ENCODE measurements around the gene CAP1. TPM values are rescaled to one million over a fixed set of nuclear protein-coding genes. Genes with fewer than 3 reads are reported as not detected.

The CAP1 gene
- total RNA-seq, 1 donor from 2014 or later: 79.3 TPM

GRCh38 chr1:40110389-40110788 is 69.9 kb downstream of the CAP1 start:
- H3K27ac ChIP-seq (ENCODE audit: low read depth, low read length): no peak overlapping the region
- no peaks in the 10 kb centered on the region for H3K36me3 ChIP-seq (ENCODE audit: control insufficient read depth in 3 of 3, insufficient read depth in 3 of 3, low read length in 3 of 3)
- no peak overlapping the region for H3K9ac ChIP-seq (ENCODE audit: low read depth in 1 of 3, low read length in 3 of 3)
- H3K9me3 ChIP-seq (ENCODE audit: control insufficient read depth in 3 of 3, low read length in 3 of 3): peaks cover 0 to 3% (median 0%) of the 10 kb centered on the region in 3 donors
- no peaks in the 10 kb centered on the region for H3K4me1 ChIP-seq (ENCODE audit: control insufficient read depth in 3 of 3, insufficient read depth in 3 of 3, low read length in 3 of 3)
- no peak overlapping the region for H3K4me3 ChIP-seq (ENCODE audit: low read length in 3 of 3)
- peaks cover 0 to 8% (median 0%) of the 10 kb centered on the region in 3 donors for H3K27me3 ChIP-seq (ENCODE audit: control insufficient read depth in 3 of 3, insufficient read depth in 3 of 3, low read length in 3 of 3)

- Histone ChIP-seq H3K27ac (ENCODE audit: low read depth, low read length) (no peak overlapping the region), H3K36me3 (ENCODE audit: control insufficient read depth in 3 of 3, insufficient read depth in 3 of 3, low read length in 3 of 3) (no peaks in the 10 kb centered on the region), H3K9ac (ENCODE audit: low read depth in 1 of 3, low read length in 3 of 3) (no peak overlapping the region), H3K27me3 (ENCODE audit: control insufficient read depth in 3 of 3, insufficient read depth in 3 of 3, low read length in 3 of 3) (peaks cover 3 to 14% (median 4%) of the 10 kb centered on the region in 3 donors), H3K4me3 (ENCODE audit: low read length in 3 of 3) (no peak overlapping the region), H3K9me3 (ENCODE audit: control insufficient read depth in 3 of 3, low read length in 3 of 3) (peaks cover 0 to 3% (median 0%) of the 10 kb centered on the region in 3 donors), H3K4me1 (ENCODE audit: control insufficient read depth in 3 of 3, insufficient read depth in 3 of 3, low read length in 3 of 3) (no peaks in the 10 kb centered on the region)
Measured at GRCh38 chr1:40114400-40114799, 73.9 kb downstream of the CAP1 start.

GRCh38 chr1:40120128-40120527 is 79.6 kb downstream of the CAP1 start:
- H3K9me3 ChIP-seq (ENCODE audit: control insufficient read depth in 3 of 3, low read length in 3 of 3): no peaks in the 10 kb centered on the region
- no peak overlapping the region for H3K9ac ChIP-seq (ENCODE audit: low read depth in 1 of 3, low read length in 3 of 3)
- H3K36me3 ChIP-seq (ENCODE audit: control insufficient read depth in 3 of 3, insufficient read depth in 3 of 3, low read length in 3 of 3): no peaks in the 10 kb centered on the region
- no peaks in the 10 kb centered on the region for H3K4me1 ChIP-seq (ENCODE audit: control insufficient read depth in 3 of 3, insufficient read depth in 3 of 3, low read length in 3 of 3)
- H3K27ac ChIP-seq (ENCODE audit: low read depth, low read length): no peak overlapping the region
- H3K27me3 ChIP-seq (ENCODE audit: control insufficient read depth in 3 of 3, insufficient read depth in 3 of 3, low read length in 3 of 3): peaks cover 3 to 8% (median 4%) of the 10 kb centered on the region in 3 donors
- H3K4me3 ChIP-seq (ENCODE audit: low read length in 3 of 3): no peak overlapping the region

Other genes with a start within 250 kb of the CAP1 start
- gene TRIT1, start 157.2 kb upstream of the CAP1 start, total RNA-seq: 26.6 TPM
- gene MYCL, start 138.8 kb upstream of the CAP1 start, total RNA-seq: 1.0 TPM
- gene MFSD2A, start 85.6 kb upstream of the CAP1 start, total RNA-seq: 1.0 TPM
- gene PPT1, start 56.5 kb downstream of the CAP1 start, total RNA-seq: 33.4 TPM
- gene RLF, start 120.7 kb downstream of the CAP1 start, total RNA-seq: 29.2 TPM
- gene TMCO2, start 207.2 kb downstream of the CAP1 start, total RNA-seq: not detected
- 33.4 TPM for gene ZMPSTE24, start 217.5 kb downstream of the CAP1 start, total RNA-seq

Data from skeletal muscle tissue (tissue), 4 donors.